Tibial nerve (tissue), 3 donors: ENCODE measurements around the gene RASAL2.

Experiments used
- CTCF ChIP-seq, 5 experiments: fragments of 200-600 bp in 3 of 5; fragments of 450-650 bp in 2 of 5; sonication (generic) in 3 of 5; IDR thresholded peaks; one replicate each; pipeline ENCODE4 v1.5.1; 2016 to 2019; ENCODE audit warnings: antibody characterized with exemption in 5 of 5, mild to moderate bottlenecking in 3 of 5, moderate library complexity in 2 of 5
- POLR2A ChIP-seq, 2 donors: fragments of 450-650 bp; IDR thresholded peaks; one replicate each; pipeline ENCODE4 v1.6.1; 2017; ENCODE audit warnings: antibody characterized with exemption in 2 of 2, mild to moderate bottlenecking in 2 of 2, moderate library complexity in 2 of 2

GRCh38 chr1:178503849-178504248 is 409.9 kb downstream of the RASAL2 start:
- TF ChIP-seq POLR2A (IDR thresholded peaks at IDR 0.05) (no peak), CTCF (IDR thresholded peaks at IDR 0.05) (no peak)
